GM06990 (cell line): ENCODE data around the gene LRRC75B.

Source experiments
- DNase-seq: peaks from one replicate; pipeline ENCODE4 v3.0.0-alpha.2; 2011; ENCODE audit not compliant: insufficient read length; ENCODE audit errors: extremely low read depth
- H3K27me3 ChIP-seq: replicated peaks from 2 replicates; pipeline ENCODE4 v1.6.0; 2011; ENCODE audit warnings: low read length; ENCODE audit not compliant: control insufficient read depth, insufficient read depth
- H3K36me3 ChIP-seq: 2 replicates; pipeline ENCODE4 v1.5.1; 2011; ENCODE audit warnings: low read length; ENCODE audit not compliant: control insufficient read depth, insufficient read depth
- H3K4me3 ChIP-seq: replicated peaks from 2 replicates; pipeline ENCODE4 v1.5.1; 2011; ENCODE audit warnings: low read depth, mild to moderate bottlenecking, control low read depth, low read length
- TF ChIP-seq, protein P1 (sequence below): IDR thresholded peaks from 2 replicates; pipeline ENCODE4 v1.5.1; 2011; ENCODE audit warnings: low read length, control low read depth, mild to moderate bottlenecking, inconsistent platforms; ENCODE audit not compliant: insufficient read depth, poor library complexity, severe bottlenecking

The LRRC75B gene

DNA sequence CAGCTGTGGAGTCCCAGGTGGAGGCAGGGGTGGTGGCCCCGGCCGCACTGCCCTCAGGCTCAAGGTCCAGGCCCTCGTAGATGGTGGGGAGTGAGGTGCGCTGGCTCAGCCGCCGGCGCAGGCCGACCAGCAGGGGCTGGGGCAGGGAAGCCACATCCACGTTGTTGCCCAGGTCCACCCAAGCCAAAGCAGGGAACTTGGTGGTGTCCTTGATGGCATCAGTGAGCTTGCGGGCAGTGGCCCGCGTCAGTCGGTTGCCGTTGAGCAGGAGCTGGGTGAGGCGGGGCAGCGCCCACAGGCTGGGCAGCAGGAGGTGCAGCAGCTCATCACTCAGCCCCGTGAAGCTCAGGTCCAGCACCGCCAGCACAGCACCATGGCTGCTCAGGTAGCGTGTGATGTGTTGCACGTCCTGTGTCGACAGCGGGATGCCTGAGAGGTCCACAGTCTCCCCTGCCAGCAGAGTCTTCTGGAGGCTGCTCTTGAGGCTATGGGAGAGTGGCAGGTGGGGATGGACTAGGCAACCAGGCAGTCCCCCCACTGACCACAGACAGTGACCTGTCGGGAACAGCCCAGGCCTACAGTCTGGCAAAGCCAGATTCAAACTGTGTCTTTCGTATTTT is 6.8 kb downstream of the LRRC75B start:
- DNase-seq = no peak
- TF ChIP-seq, protein P1, sequence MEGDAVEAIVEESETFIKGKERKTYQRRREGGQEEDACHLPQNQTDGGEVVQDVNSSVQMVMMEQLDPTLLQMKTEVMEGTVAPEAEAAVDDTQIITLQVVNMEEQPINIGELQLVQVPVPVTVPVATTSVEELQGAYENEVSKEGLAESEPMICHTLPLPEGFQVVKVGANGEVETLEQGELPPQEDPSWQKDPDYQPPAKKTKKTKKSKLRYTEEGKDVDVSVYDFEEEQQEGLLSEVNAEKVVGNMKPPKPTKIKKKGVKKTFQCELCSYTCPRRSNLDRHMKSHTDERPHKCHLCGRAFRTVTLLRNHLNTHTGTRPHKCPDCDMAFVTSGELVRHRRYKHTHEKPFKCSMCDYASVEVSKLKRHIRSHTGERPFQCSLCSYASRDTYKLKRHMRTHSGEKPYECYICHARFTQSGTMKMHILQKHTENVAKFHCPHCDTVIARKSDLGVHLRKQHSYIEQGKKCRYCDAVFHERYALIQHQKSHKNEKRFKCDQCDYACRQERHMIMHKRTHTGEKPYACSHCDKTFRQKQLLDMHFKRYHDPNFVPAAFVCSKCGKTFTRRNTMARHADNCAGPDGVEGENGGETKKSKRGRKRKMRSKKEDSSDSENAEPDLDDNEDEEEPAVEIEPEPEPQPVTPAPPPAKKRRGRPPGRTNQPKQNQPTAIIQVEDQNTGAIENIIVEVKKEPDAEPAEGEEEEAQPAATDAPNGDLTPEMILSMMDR = no peak
- Histone ChIP-seq H3K4me3 (no peak overlapping the region), H3K36me3 (no peaks in the 10 kb centered on the region), H3K27me3 (no peaks in the 10 kb centered on the region)

DNA sequence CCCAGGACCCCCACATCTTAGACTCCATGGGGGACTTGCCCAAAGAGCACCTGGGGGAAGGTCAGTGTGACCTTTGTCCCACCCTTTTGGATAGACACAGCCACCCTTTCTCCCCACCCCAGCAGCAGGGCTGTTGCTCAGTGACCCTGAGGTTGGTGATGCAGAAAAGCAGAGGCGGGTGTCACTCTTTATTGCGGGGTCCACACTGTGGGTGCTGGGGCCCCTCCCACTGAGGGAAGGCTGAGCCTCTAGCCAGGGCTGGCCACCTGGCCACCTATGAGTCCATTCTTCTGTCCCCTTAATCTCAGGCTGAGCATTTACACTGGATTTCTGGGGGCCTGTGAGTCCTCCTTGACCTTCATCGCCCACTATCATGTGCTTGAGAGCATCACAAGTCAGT is 7.4 kb downstream of the LRRC75B start:
- DNase-seq = no peak
- H3K4me3 ChIP-seq = no peak overlapping the region
- no peaks in the 10 kb centered on the region for H3K36me3 ChIP-seq
- H3K27me3 ChIP-seq = no peaks in the 10 kb centered on the region
- TF ChIP-seq, protein P1 = no peak

DNA sequence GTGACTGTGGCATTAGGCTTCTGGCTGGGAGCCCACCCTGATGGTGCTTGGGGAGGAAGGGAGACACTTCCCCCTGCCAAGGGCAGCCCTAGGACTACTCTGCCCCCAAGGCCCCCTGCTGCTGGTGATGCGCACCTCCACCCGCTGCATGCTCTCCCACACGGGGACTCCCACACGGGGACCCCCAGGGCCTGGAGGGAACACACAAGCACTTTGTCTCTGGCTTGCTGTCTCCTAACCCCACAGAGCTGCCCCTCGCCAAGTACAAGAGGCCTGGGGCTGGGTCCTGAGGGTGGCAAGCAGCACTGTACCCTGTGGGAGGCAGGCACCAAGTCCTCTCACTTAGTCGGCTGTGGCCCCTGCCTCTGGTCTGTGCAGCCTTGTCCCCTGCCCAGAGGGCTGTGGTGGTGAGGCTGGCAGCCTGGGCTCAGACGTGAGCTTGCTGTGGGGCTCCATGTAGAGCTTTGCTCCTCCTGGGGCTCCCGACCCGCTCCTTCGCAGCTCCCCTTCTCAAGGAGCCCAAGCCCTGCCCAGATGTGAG is 7.9 kb downstream of the LRRC75B start:
- no peaks in the 10 kb centered on the region for H3K27me3 ChIP-seq
- TF ChIP-seq, protein P1 = no peak

DNA sequence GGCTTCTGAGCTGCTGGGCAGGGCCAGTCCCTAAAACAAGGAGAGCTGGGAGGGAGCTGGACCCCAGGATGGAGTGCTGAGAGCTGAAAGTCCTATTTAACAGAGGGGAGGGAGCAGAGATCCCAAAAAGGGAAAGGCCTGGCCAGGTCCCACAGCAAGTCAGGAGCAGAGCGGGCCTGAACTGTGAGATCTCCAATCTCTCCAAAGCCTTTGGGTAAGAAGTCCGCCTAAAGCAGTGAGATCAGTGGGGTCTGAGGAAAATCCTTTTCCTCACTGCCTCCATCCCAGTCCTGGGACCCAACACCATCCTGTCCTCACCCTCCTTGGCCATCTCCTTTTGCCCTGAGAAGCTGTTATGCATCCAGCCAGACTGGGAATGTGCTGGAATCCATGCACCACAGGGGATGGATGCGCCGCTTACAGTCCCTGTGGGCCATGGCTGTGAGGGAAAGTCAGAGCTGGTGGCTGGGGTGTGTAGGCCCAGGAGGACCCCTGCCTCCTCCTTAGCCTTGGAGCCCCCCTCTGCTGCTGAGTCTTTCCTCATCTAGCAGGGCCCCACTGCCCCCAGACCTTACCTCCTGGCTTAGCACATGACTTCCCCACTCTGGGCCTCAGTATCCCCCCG is 8.6 kb downstream of the LRRC75B start:
- TF ChIP-seq, protein P1 = no peak
- H3K4me3 ChIP-seq = no peak overlapping the region
- no peaks in the 10 kb centered on the region for H3K27me3 ChIP-seq
- no peak for DNase-seq
- no peaks in the 10 kb centered on the region for H3K36me3 ChIP-seq

More for the DNA sequence above, 7.9 kb downstream of the LRRC75B start:
- Histone ChIP-seq H3K4me3 (no peak overlapping the region), H3K36me3 (no peaks in the 10 kb centered on the region)
- DNase-seq = no peak

DNA sequence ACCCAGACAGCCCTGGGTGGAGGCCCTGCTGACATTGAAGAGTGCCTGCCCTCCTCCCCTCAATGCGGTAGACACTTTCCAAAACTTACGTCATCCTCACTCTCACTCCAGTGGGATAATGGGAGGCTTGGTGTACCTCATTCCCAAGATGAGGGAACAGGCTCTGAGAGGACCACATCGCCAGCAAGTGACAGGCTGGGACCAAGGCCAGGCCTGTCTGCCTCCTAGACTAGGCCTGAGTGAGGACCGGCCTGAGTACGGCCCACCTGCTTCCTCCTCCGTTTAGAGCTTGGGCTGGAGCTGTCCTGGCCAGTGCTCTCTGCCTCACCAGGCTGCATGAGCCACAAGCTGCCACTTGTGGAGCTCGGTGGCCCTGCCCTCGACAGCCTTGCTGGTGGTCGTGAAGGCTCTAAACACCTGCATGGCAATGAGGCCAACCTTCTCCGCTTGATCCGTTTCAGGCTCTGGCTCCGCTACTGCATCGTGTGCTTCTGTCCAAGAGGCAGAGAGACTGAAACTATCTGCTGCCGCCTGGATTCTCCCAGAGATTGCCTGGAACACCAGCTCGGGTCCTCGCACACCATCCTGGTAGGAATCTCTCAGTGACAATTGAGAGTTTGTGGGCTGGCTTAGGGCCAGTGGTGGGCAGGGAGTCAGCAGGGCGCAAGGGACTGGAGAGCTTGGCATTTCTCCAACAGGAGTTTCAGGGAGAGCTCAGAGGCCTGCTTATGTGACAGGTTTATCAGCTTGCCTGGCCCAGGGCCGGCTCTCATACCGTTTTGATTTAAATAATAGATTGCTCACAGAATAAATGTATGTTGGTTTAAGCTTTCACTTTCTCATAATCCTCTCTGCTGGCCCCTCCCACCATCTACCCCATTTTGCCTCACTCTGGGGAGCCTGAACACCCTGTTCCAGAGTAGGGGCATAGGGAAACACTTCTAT is 9.4 kb downstream of the LRRC75B start:
- TF ChIP-seq, protein P1 = no peak
- no peak for DNase-seq
- Histone ChIP-seq H3K36me3 (no peaks in the 10 kb centered on the region), H3K27me3 (no peaks in the 10 kb centered on the region), H3K4me3 (no peak overlapping the region)
